OCI-LY1 (cell line): ENCODE measurements around the gene DGKD.

ENCODE experiments used
- H2AFZ ChIP-seq: fragments of 200-600 bp; sonication (generic), shearing (Covaris generic); 2 replicates; pipeline ENCODE4 v1.6.0; 2014; ENCODE audit warnings: antibody characterized with exemption, mild to moderate bottlenecking, low read length
- H3F3A ChIP-seq: fragments of 200-600 bp; sonication (generic), shearing (Covaris generic); 2 replicates; pipeline ENCODE4 v1.6.0; 2014; ENCODE audit warnings: mild to moderate bottlenecking, antibody characterized with exemption, low read length, moderate library complexity; ENCODE audit not compliant: insufficient read depth
- H3K27ac ChIP-seq: fragments of 200-600 bp; sonication (generic); 2 replicates; pipeline ENCODE4 v1.5.1; 2014; ENCODE audit warnings: low read length, mixed run types, mild to moderate bottlenecking, low read depth; ENCODE audit not compliant: poor library complexity, severe bottlenecking
- H3K27me3 ChIP-seq: fragments of 200-600 bp; sonication (generic); 2 replicates; pipeline ENCODE4 v1.6.0; 2014; ENCODE audit warnings: antibody characterized with exemption, mild to moderate bottlenecking, low read length, moderate library complexity; ENCODE audit not compliant: insufficient read depth
- H3K36me3 ChIP-seq: fragments of 200-600 bp; sonication (generic); 2 replicates; pipeline ENCODE4 v1.6.1; 2014; ENCODE audit warnings: mild to moderate bottlenecking, antibody characterized with exemption, low read length, moderate library complexity, mixed read lengths; ENCODE audit not compliant: insufficient read depth
- H3K4me1 ChIP-seq: fragments of 200-600 bp; sonication (generic); 2 replicates; pipeline ENCODE4 v1.5.1; 2014; ENCODE audit warnings: mild to moderate bottlenecking, low read length, moderate library complexity; ENCODE audit not compliant: insufficient read depth, severe bottlenecking
- H3K4me2 ChIP-seq: fragments of 200-600 bp; sonication (generic), shearing (Covaris generic); 2 replicates; pipeline ENCODE4 v1.6.1; 2014; ENCODE audit warnings: low read length
- H3K4me3 ChIP-seq: fragments of 200-600 bp; sonication (generic); 2 replicates; pipeline ENCODE4 v1.5.1; 2014; ENCODE audit warnings: low read length, low read depth, mild to moderate bottlenecking, mixed read lengths; ENCODE audit not compliant: poor library complexity, severe bottlenecking
- H3K79me2 ChIP-seq: fragments of 200-600 bp; shearing (Covaris generic); 2 replicates; pipeline ENCODE4 v1.6.1; 2016; ENCODE audit warnings: mixed run types, low read length, mixed read lengths; ENCODE audit not compliant: insufficient read depth
- H3K9ac ChIP-seq: fragments of 200-600 bp; sonication (generic), shearing (Covaris generic); 2 replicates; pipeline ENCODE4 v1.6.1; 2014; ENCODE audit warnings: mild to moderate bottlenecking, low read length, mixed read lengths
- H3K9me2 ChIP-seq: fragments of 200-600 bp; sonication (generic), shearing (Covaris generic); 2 replicates; pipeline ENCODE4 v1.6.1; 2014; ENCODE audit warnings: low read depth, mild to moderate bottlenecking, low read length, mixed read lengths
- H3K9me3 ChIP-seq: fragments of 200-600 bp; shearing (Covaris generic); 2 replicates; pipeline ENCODE4 v1.6.1; 2014; ENCODE audit warnings: low read length, mixed read lengths
- H4K20me1 ChIP-seq: fragments of 200-600 bp; sonication (generic), shearing (Covaris generic); 2 replicates; pipeline ENCODE4 v1.6.0; 2016; ENCODE audit warnings: mild to moderate bottlenecking, low read length; ENCODE audit not compliant: insufficient read depth
- EZH2 ChIP-seq: fragments of 200-600 bp; sonication (generic), shearing (Covaris generic); IDR thresholded peaks from 2 replicates; pipeline ENCODE4 v1.8.0; 2017; ENCODE audit warnings: borderline replicate concordance, mixed run types, mild to moderate bottlenecking, antibody characterized with exemption, low read length, moderate library complexity, mixed read lengths
- TF ChIP-seq, protein P1 (sequence below): fragments of 200-600 bp; sonication (generic), shearing (Covaris generic); IDR thresholded peaks from 2 replicates; pipeline ENCODE4 v1.5.1; 2017; ENCODE audit warnings: mild to moderate bottlenecking, antibody characterized with exemption, low read length, moderate library complexity, mixed read lengths

Gene DGKD

DNA sequence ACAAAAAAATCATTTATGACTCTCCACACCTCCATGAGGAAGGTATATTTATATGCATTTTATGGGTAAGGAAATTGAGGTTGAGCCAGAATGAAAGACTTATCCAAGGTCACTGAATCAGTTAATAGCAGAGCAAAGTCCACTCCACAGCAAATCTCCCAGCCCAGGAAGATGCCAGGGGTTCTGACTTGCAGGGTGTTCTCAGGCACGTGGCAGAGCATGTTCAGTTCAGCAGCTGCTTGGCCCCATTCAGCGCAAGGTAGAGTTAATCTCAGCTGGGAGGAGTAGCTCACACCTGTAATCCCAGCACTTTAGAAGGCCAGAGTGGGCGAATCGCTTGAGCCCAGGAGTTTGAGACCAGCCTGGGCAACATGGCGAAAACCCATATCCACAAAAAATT is 17.8 kb upstream of the DGKD start:
- H3K9ac ChIP-seq = no peak overlapping the region
- H4K20me1 ChIP-seq = no peaks in the 10 kb centered on the region
- TF ChIP-seq EZH2 = no peak
- TF ChIP-seq, protein P1, sequence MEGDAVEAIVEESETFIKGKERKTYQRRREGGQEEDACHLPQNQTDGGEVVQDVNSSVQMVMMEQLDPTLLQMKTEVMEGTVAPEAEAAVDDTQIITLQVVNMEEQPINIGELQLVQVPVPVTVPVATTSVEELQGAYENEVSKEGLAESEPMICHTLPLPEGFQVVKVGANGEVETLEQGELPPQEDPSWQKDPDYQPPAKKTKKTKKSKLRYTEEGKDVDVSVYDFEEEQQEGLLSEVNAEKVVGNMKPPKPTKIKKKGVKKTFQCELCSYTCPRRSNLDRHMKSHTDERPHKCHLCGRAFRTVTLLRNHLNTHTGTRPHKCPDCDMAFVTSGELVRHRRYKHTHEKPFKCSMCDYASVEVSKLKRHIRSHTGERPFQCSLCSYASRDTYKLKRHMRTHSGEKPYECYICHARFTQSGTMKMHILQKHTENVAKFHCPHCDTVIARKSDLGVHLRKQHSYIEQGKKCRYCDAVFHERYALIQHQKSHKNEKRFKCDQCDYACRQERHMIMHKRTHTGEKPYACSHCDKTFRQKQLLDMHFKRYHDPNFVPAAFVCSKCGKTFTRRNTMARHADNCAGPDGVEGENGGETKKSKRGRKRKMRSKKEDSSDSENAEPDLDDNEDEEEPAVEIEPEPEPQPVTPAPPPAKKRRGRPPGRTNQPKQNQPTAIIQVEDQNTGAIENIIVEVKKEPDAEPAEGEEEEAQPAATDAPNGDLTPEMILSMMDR = no peak
- H3K27ac ChIP-seq = no peak overlapping the region
- H3K4me3 ChIP-seq = no peak overlapping the region
- no peaks in the 10 kb centered on the region for H3K9me3 ChIP-seq
- H2AFZ ChIP-seq = no peak overlapping the region
- no peak overlapping the region for H3K4me2 ChIP-seq
- H3K9me2 ChIP-seq = no peaks in the 10 kb centered on the region
- no peaks in the 10 kb centered on the region for H3K36me3 ChIP-seq
- peaks cover 8% of the 10 kb centered on the region; the same call in 1 of the 2 replicates for H3K27me3 ChIP-seq
- H3F3A ChIP-seq = no peaks in the 10 kb centered on the region
- H3K4me1 ChIP-seq = peaks cover 7% of the 10 kb centered on the region
- H3K79me2 ChIP-seq = no peaks in the 10 kb centered on the region

DNA sequence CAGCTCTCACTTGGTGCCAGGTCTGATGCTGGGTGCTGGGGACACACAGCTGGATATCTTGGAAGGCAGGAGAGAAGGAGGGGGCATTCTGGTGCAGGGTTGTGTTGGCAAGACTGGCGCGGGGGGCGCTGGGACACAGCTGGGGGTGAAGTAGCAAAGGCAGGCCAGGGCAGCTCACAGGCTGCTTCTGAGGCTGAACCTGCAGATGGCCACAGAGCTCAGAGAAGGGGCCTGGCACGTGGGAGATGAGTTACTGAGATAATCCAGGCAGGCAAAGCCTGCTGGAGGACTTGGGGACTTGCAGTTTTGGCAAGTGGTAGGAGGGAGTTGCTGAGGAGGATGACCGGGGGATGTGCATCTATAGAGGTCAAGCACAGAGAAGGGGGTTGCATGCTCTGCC is 16.2 kb upstream of the DGKD start:
- Histone ChIP-seq H3K9me3 (no peaks in the 10 kb centered on the region), H3K4me2 (no peak overlapping the region), H3K4me3 (no peak overlapping the region), H3F3A (no peaks in the 10 kb centered on the region), H4K20me1 (no peaks in the 10 kb centered on the region), H3K9me2 (no peaks in the 10 kb centered on the region), H2AFZ (no peak overlapping the region), H3K4me1 (no peaks in the 10 kb centered on the region), H3K27me3 (peaks cover 8% of the 10 kb centered on the region; the same call in 1 of the 2 replicates), H3K27ac (no peak overlapping the region), H3K79me2 (no peaks in the 10 kb centered on the region), H3K36me3 (no peaks in the 10 kb centered on the region), H3K9ac (no peak overlapping the region)
- no peak for TF ChIP-seq EZH2
- TF ChIP-seq, protein P1 = no peak

DNA sequence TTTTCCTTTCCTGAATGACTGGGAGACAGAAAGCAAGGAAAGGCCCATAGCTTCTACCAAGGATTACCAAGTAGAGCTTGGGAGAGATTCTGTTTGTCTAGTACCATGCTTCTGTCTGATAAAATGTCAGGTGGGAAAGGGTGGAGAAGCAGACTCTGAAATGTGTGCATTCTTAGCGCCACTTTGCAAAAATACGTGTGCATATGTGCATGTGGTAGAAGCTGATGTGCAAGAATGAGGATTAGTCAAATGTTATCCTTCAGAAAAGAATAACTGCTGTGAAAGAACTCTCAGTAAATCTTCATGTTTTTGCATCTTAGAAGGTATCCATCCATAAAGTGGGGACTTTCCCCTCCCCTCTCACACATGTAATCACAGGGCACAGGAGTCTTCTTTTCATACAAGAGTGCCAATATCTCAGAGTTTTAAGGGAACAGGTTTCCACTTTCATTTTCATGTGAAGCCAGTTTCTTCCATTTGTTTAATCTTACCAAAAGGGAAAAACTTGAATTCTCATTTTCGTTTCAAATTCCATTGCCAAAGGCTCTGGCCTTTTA is 15.4 kb upstream of the DGKD start:
- H3K27me3 ChIP-seq = peaks cover 8% of the 10 kb centered on the region; the same call in 1 of the 2 replicates
- no peak overlapping the region for H3K4me3 ChIP-seq
- H4K20me1 ChIP-seq = no peaks in the 10 kb centered on the region
- no peaks in the 10 kb centered on the region for H3K36me3 ChIP-seq
- no peak overlapping the region for H3K27ac ChIP-seq
- no peaks in the 10 kb centered on the region for H3K79me2 ChIP-seq
- no peak overlapping the region for H3K4me2 ChIP-seq
- no peak overlapping the region for H3K9ac ChIP-seq
- H3K9me3 ChIP-seq = no peaks in the 10 kb centered on the region
- H3K9me2 ChIP-seq = no peaks in the 10 kb centered on the region
- H3F3A ChIP-seq = no peaks in the 10 kb centered on the region
- no peak overlapping the region for H2AFZ ChIP-seq
- no peak for TF ChIP-seq EZH2
- TF ChIP-seq, protein P1 = no peak
- H3K4me1 ChIP-seq = no peaks in the 10 kb centered on the region
